Raji (cell line): ENCODE measurements around the gene XYLT1.

ENCODE experiments used
- POLR2A ChIP-seq: IDR thresholded peaks from 2 replicates; pipeline ENCODE4 v1.6.1; 2011; ENCODE audit warnings: low read depth, low read length, control low read depth; ENCODE audit not compliant: insufficient read depth

The XYLT1 gene

GRCh38 chr16:17339764-17340541 is 130.8 kb downstream of the XYLT1 start:
- no peak for TF ChIP-seq POLR2A

DNA sequence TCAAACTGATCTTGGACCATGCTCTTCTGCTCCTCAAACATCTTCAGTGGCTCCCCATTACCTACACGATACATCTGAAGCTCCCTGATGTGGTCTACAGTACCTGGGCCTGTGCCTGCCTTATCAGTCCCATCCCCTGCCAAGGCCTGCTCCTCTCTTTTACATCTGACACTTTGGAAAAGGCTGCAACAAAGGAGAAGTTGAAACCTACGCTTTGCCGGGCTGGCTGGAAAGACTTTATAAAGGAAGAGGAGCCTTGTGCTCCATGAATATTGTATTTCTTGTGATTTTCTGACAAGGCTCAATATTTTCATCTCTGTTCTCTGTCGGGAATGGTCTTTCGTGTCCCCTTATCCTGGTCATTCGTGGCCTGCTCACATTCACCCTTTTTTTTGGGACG is 132.5 kb downstream of the XYLT1 start:
- TF ChIP-seq POLR2A: no peak

DNA sequence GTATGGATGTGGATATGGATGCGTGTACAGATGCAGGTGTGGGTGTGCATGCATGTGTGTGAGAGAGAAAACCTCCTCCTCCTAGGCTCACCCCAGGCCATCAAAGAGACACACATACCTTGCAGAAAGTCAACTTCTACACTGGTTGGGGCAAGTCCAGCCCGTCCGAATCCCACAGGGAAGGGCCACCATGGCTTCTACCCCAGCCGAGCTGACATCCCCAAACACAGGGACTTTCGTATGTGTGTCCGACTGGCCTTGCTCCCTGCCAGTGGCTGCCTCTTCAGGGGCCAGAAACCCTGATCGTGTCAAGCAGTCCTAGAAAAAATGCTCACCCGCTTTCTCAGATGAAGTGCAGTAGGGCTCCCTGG is 134.2 kb downstream of the XYLT1 start:
- TF ChIP-seq POLR2A: no peak

GRCh38 chr16:17335826-17336529 is 134.8 kb downstream of the XYLT1 start:
- TF ChIP-seq POLR2A: no peak

DNA sequence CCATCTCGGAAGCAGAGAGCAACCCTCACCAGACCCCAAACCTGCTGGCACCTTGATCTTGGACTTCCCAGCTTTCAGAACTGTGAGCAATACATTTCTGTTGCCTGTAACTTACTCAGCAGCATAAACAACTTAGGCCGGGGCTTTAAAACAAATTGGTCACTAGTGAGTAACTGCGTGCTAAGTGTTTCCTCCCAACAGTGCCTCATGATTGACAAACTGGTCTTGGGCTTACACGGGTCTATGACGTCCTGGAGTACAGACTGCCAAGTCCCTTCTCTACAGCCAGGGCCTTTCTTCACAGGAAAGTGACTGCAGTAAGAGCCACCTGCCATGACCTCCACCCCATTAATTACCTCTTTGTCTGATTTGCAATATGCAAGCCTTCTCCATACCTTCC is 136.7 kb downstream of the XYLT1 start:
- TF ChIP-seq POLR2A: no peak

GRCh38 chr16:17333229-17333628 is 137.5 kb downstream of the XYLT1 start:
- no peak for TF ChIP-seq POLR2A

DNA sequence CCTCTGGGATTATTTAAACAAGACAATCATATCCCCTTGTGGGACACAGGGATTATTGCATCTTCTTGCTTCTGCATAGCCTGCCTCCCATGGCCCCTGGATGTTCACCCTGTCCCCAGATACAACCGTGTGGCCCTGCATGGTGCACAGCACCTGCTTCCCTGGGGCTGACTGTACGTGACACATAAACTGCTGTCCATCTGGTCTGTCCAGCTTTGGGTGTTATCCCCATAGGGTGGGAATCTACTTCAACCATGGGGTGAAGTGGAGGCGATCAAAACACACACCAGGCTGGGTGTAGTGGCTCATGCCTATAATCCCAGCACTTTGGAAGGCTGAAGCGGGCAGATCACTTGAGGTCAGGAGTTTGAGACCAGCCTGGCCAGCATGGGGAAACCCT is 138.8 kb downstream of the XYLT1 start:
- TF ChIP-seq POLR2A: no peak

DNA sequence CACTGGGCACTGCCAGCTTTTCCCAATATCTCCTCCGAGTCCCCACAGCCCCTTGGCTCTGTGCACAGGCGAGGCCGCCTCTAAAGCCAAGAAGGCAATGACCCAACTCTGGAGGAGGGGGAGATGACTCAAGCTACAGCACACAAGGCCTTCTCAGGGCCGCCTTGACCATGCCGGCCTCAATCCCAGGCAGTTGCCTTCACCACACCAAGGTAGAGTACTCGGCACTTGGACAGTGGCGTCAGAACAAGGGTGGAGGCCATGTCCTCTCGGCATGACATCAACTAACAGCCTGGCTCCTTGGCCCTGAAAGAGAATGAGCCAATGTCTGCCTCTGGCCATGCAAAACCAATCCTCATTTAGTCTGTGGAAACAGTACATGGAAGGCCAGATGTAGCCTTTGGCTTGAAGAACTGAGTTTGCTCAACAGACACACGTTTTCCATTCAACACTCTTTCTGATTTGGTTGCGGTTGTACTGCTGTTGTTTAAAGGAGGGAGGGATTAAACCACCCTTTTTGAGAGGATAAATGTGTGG is 139.6 kb downstream of the XYLT1 start:
- TF ChIP-seq POLR2A: no peak

DNA sequence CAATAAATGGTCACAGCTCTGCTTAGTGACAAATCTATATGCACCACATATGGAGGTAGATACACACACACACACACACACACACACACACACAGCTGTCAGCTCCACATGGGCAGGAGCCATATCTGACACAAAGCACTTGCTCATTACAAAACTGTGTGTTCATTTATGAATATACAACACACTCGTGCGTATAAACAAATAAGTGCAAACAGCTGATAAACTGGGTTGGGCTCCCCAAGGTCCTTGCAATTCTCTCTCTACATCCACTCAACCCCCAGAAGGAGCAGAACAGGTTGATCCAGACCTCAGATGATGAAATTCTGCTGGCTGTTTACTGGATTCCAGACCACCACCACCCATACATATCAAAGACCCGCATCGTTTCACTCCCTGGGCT is 140.7 kb downstream of the XYLT1 start:
- TF ChIP-seq POLR2A: no peak

- TF ChIP-seq POLR2A: no peak
Observed at GRCh38 chr16:17329391-17329790, 141.4 kb downstream of the XYLT1 start.

DNA sequence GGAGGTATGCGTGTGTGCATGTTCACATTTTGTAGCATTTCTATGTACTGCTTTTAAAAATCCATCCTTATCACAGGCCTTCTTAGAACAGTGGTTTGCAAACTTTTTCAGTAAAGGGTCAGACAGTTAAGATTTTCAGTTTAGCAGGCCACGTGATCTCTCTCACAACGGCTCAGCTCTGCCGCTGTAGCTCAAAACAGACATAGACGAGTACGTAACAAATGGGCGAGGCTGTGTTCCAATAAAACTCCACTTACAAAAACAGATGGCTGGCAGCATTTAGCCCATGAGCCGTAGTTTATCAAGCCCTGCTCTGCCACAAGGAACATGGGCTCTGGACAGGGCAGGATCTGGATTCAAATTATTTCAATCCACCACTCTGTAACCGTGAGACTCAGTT is 141.8 kb downstream of the XYLT1 start:
- TF ChIP-seq POLR2A: no peak

DNA sequence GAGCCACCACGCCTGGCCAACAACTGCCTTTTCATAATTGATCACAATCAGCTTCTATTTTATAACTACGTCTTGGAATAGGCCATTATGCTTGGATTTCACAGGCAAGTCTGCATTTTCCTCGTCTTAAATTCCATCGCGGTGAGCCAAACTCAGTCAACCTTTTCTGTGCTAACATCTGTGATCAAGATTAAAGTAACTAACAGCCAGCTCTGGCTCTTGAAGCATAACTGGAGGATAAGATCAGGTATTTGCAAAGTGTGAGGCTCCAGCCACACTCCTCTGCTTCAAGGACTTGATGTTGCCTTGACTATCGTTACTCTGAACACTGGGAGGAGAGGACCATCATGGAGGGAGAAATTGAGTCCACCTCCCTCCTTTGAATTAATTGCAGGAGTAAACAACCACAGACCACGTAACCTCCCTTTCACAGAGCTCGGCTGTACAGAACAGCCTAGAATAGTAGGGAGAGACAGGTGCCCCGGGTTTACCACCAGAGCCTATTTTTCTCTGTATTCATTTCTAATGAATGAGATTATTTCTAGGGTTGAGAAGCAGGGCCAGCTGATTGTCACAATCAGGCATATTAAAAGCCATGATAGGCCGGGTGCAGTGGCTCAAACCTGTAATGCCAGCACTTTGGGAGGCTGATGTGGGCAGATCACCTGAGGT is 143.0 kb downstream of the XYLT1 start:
- no peak for TF ChIP-seq POLR2A

- TF ChIP-seq POLR2A: no peak
Observed at GRCh38 chr16:17325476-17326143, 145.2 kb downstream of the XYLT1 start.

DNA sequence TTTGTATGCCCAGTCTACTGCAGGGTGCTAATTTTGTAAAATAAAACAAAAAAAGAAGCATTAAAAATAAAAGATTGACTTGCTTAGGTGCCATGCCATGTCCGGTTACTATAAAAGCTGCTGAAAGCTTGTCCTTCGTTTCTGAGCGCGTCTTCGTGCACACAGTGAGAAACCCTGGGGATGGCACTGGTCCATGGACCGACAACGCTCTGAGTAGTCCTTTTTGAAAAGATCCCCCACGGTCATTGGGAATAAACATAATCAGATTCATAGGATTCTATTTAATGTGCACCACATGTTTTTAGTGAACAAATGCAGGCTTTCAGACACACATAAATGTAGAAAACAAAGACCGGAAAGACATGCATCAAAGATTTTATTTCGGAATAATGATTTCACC is 146.3 kb downstream of the XYLT1 start:
- TF ChIP-seq POLR2A: no peak

- TF ChIP-seq POLR2A: no peak
Observed at GRCh38 chr16:17323171-17323570, 147.6 kb downstream of the XYLT1 start.
